NCI-H2196 treated with DMSO at 0.1 percent for 48 hours (cell line): ENCODE data around the gene CDC7.
"Not testable (repeated sequence)": the region's sequence is repeated elsewhere in the genome, so short reads cannot be mapped to it uniquely, and the experiment has no call there.

Source experiments
- DNase-seq: peaks from one replicate; lab custom pipeline; 2025; ENCODE audit not compliant: unreplicated experiment; lab: John Stamatoyannopoulos, UW

Gene CDC7

GRCh38 chr1:91510754-91511153 is 10.1 kb downstream of the CDC7 start:
- DNase-seq, result no peak

- DNase-seq, result peak; percentile 4
Observed at GRCh38 chr1:91511386-91511785, 10.7 kb downstream of the CDC7 start.

GRCh38 chr1:91513160-91513559 is 12.5 kb downstream of the CDC7 start:
- DNase-seq, result no peak

- DNase-seq, result no peak
Observed at GRCh38 chr1:91513706-91514105, 13.1 kb downstream of the CDC7 start.

- DNase-seq, result no peak
Observed at GRCh38 chr1:91515994-91516393, 15.3 kb downstream of the CDC7 start.

GRCh38 chr1:91516605-91517004 is 16.0 kb downstream of the CDC7 start:
- DNase-seq, result not testable (repeated sequence)

- DNase-seq, result not testable (repeated sequence)
Observed at GRCh38 chr1:91519167-91519566, 18.5 kb downstream of the CDC7 start.

- DNase-seq, result no peak
Observed at GRCh38 chr1:91520942-91521507, 20.4 kb downstream of the CDC7 start.

- DNase-seq, result no peak
Observed at GRCh38 chr1:91523482-91523881, 22.8 kb downstream of the CDC7 start.

GRCh38 chr1:91526496-91526895 is 25.8 kb downstream of the CDC7 start:
- no peak for DNase-seq

- no peak for DNase-seq
Observed at GRCh38 chr1:91527266-91527765, 26.7 kb downstream of the CDC7 start.

GRCh38 chr1:91527781-91528180 is 27.1 kb downstream of the CDC7 start:
- DNase-seq, result no peak

- no peak for DNase-seq
Observed at GRCh38 chr1:91529856-91530255, 29.2 kb downstream of the CDC7 start.

- DNase-seq, result no peak
Observed at GRCh38 chr1:91533361-91534024, 32.8 kb downstream of the CDC7 start.

- no peak for DNase-seq
Observed at GRCh38 chr1:91535441-91535840, 34.8 kb downstream of the CDC7 start.

- no peak for DNase-seq
Observed at GRCh38 chr1:91537281-91537986, 36.8 kb downstream of the CDC7 start.

GRCh38 chr1:91537987-91538304 is 37.3 kb downstream of the CDC7 start:
- DNase-seq, result no peak

- no peak for DNase-seq
Observed at GRCh38 chr1:91540910-91541309, 40.3 kb downstream of the CDC7 start.

GRCh38 chr1:91541918-91542533 is 41.4 kb downstream of the CDC7 start:
- no peak for DNase-seq

- DNase-seq, result no peak
Observed at GRCh38 chr1:91545506-91546300, 45.1 kb downstream of the CDC7 start.

- DNase-seq, result no peak
Observed at GRCh38 chr1:91546301-91546581, 45.6 kb downstream of the CDC7 start.
